NT2/D1 (cell line): ENCODE results near the gene TGM1.

Experiments
- YY1 ChIP-seq: IDR thresholded peaks from 2 replicates; pipeline ENCODE4 v1.6.1; 2011; ENCODE audit not compliant: insufficient read length, insufficient read depth
- ZNF274 ChIP-seq: IDR thresholded peaks from 2 replicates; pipeline ENCODE4 v1.6.1; 2011; ENCODE audit warnings: mild to moderate bottlenecking, low read depth, low read length

GRCh38 chr14:24277071-24277470 is 14.1 kb upstream of the TGM1 start:
- TF ChIP-seq ZNF274 (no peak), YY1 (no peak)
